K562 (cell line): ENCODE data around the gene FAM120B. TPM values are rescaled to one million over a fixed set of nuclear protein-coding genes. Genes with fewer than 3 reads are reported as not detected.

Experiments used
- CBX8 ChIP-seq: fragments of 200-600 bp; sonication (generic); IDR thresholded peaks from 2 replicates; pipeline ENCODE4 v1.6.1; 2012; ENCODE audit warnings: borderline replicate concordance, mixed run types, low read depth, mild to moderate bottlenecking, moderate library complexity, mixed read lengths, low read length, control low read depth, inconsistent platforms; ENCODE audit not compliant: poor library complexity, severe bottlenecking; ENCODE audit errors: extremely low read depth
- DMBX1 ChIP-seq: fragments of 250-450 bp; sonication (Bioruptor Pico); IDR thresholded peaks from 2 replicates; pipeline ENCODE4 v1.8.0; 2022; ENCODE audit warnings: inconsistent platforms, mild to moderate bottlenecking, moderate library complexity, borderline replicate concordance
- EZH2 ChIP-seq: IDR thresholded peaks from 2 replicates; pipeline ENCODE4 v1.6.1; 2012; ENCODE audit warnings: low read depth, mild to moderate bottlenecking, inconsistent platforms, low read length, borderline replicate concordance
- FIP1L1 ChIP-seq: fragments of 200-400 bp; formaldehyde crosslinking; IDR thresholded peaks from 2 replicates; pipeline ENCODE4 v1.6.1; 2018; ENCODE audit warnings: mild to moderate bottlenecking, low read depth, low read length; ENCODE audit not compliant: poor library complexity, severe bottlenecking
- FOXK1 ChIP-seq: sonication (generic); formaldehyde crosslinking; IDR thresholded peaks from 2 replicates; pipeline ENCODE4 v1.8.0; 2022; ENCODE audit warnings: missing genetic modification reagents, mild to moderate bottlenecking, borderline replicate concordance
- HDAC2 ChIP-seq: fragments of 450-650 bp; IDR thresholded peaks from 2 replicates; pipeline ENCODE4 v1.6.1; 2016; ENCODE audit warnings: mild to moderate bottlenecking
- HMBOX1 ChIP-seq: sonication (generic); IDR thresholded peaks from 2 replicates; pipeline ENCODE4 v1.6.1; 2016
- MBD2 ChIP-seq: sonication (generic); IDR thresholded peaks from 2 replicates; pipeline ENCODE4 v1.6.1; 2016; ENCODE audit warnings: low read depth, borderline replicate concordance
- MED1 ChIP-seq: sonication (generic); formaldehyde crosslinking; IDR thresholded peaks from 2 replicates; pipeline ENCODE4 v1.8.1; 2023; ENCODE audit warnings: missing genetic modification reagents, borderline replicate concordance
- RBM39 ChIP-seq: fragments of 200-400 bp; formaldehyde crosslinking; optimal IDR thresholded peaks from 2 replicates; pipeline ENCODE3; 2018; ENCODE audit warnings: low read depth, low read length
- RHOXF2B ChIP-seq: fragments of 250-450 bp; sonication (Bioruptor Pico); conservative IDR thresholded peaks from 2 replicates; pipeline ENCODE4 v1.5.1; 2021
- RREB1 ChIP-seq: fragments of 250-450 bp; sonication (Bioruptor Pico); IDR thresholded peaks from 2 replicates; pipeline ENCODE4 v1.4.0; 2020
- THAP7 ChIP-seq: fragments of 250-450 bp; sonication (Bioruptor Pico); IDR thresholded peaks from 2 replicates; pipeline ENCODE4 v1.5.0; 2021
- USF1 ChIP-seq: sonication (generic); formaldehyde crosslinking; IDR thresholded peaks from 2 replicates; pipeline ENCODE4 v1.9.0; 2022; ENCODE audit warnings: mild to moderate bottlenecking, missing genetic modification reagents
- ZBED1 ChIP-seq: IDR thresholded peaks from 2 replicates; pipeline ENCODE4 v1.6.1; 2014
- ZFP30 ChIP-seq: fragments of 250-450 bp; sonication (Bioruptor Pico); IDR thresholded peaks from 2 replicates; pipeline ENCODE4 v1.8.0; 2022; ENCODE audit warnings: moderate library complexity, mild to moderate bottlenecking, inconsistent platforms, borderline replicate concordance
- ZNF133 ChIP-seq: fragments of 250-450 bp; sonication (Bioruptor Pico); IDR thresholded peaks from 2 replicates; pipeline ENCODE4 v1.4.0; 2020; ENCODE audit warnings: mild to moderate bottlenecking
- ZNF436 ChIP-seq: fragments of 250-450, 450-650 bp; sonication (Bioruptor Pico); formaldehyde crosslinking; IDR thresholded peaks from 2 replicates; pipeline ENCODE4 v1.7.0; 2020; ENCODE audit warnings: mild to moderate bottlenecking
- ZNF561 ChIP-seq: fragments of 450-650 bp; formaldehyde crosslinking; conservative IDR thresholded peaks from 2 replicates; pipeline ENCODE4 v1.4.0; 2020; ENCODE audit warnings: mild to moderate bottlenecking, moderate library complexity
- ZNF785 ChIP-seq: fragments of 250-450 bp; sonication (Bioruptor Pico); IDR thresholded peaks from 2 replicates; pipeline ENCODE4 v1.4.0; 2020; ENCODE audit warnings: mild to moderate bottlenecking
- polyA plus RNA-seq, 8 experiments: library from polyadenylated mRNA; depleted of rRNA in 4 of 8; stranded (reverse) in 5 of 8; unstranded in 3 of 8; fragments of >200 nt; fragmentation: Nextera tagmentation in 2 of 8; fragmentation: Illumina TruSeq in 1 of 8; extraction: Ambion mirVana in 2 of 8; extraction: Trizol in 1 of 8; gene quantifications; 2 replicates each; pipeline versions ENCODE4 v1.2.1 to v1.2.3, GENCODE V29; 2011 to 2014; ENCODE audit warnings: inconsistent platforms in 1 of 8, missing spikeins in 1 of 8
- total RNA-seq, 7 experiments: library from RNA; depleted of rRNA in 6 of 7; stranded (reverse); fragments of >200 nt in 6 of 7; fragmentation: Illumina TruSeq in 2 of 7; extraction: Trizol in 2 of 7; gene quantifications; 2 replicates each; pipeline versions ENCODE4 v1.2.1 to v1.2.3, GENCODE V29; 2011 to 2021; ENCODE audit warnings: low replicate concordance in 1 of 7

Gene FAM120B
- total and polyA plus RNA-seq, 9 of the 15 experiments (the other 6 are each of a cell fraction or from before 2014, with no cell fraction given), result 3.5 to 22.6 (median 14.7) TPM

- TF ChIP-seq FIP1L1 (peak; percentile 81), ZBED1 (peak; percentile 54; the same call in 1 of the 2 replicates), ZNF436 (no peak), MED1 (CRISPR knock-in tag) (no peak), FOXK1 (no peak), DMBX1 (CRISPR knock-in tag) (peak; percentile 24; the same call in 1 of the 2 replicates), RHOXF2B (CRISPR knock-in tag) (0 out of 2 replicates have a peak, but pooled peaks have one; percentile 29), ZFP30 (CRISPR knock-in tag) (no peak), MBD2 (peak; percentile 72; the same call in 1 of the 2 replicates), HMBOX1 (no peak), ZNF785 (no peak), RBM39 (no peak), ZNF561 (CRISPR knock-in tag) (no peak), CBX8 (no peak), RREB1 (CRISPR knock-in tag) (peak; percentile 90; the same call in 1 of the 2 replicates), EZH2 (no peak), HDAC2 (0 out of 2 replicates have a peak, but pooled peaks have one; percentile 23), THAP7 (CRISPR knock-in tag) (peak; percentile 77), USF1 (CRISPR knock-in tag) (no peak), ZNF133 (CRISPR knock-in tag) (peak; percentile 56; the same call in 1 of the 2 replicates)
These were observed at the start of gene FAM120B (continued) for GRCh38 chr6:170306324-170307079.
